ENCODE data around the gene PWWP2B. TPM values are rescaled to one million over a fixed set of nuclear protein-coding genes. Genes with fewer than 3 reads are reported as not detected.
A peak's percentile ranks its signal among the peaks of the same experiment; 100 is the strongest.

The PWWP2B gene
- total and polyA plus RNA-seq, 2 of the 8 experiments (the other 6 are each of a cell fraction or from before 2014, with no cell fraction given) = 5.3 to 10.8 TPM

DNA sequence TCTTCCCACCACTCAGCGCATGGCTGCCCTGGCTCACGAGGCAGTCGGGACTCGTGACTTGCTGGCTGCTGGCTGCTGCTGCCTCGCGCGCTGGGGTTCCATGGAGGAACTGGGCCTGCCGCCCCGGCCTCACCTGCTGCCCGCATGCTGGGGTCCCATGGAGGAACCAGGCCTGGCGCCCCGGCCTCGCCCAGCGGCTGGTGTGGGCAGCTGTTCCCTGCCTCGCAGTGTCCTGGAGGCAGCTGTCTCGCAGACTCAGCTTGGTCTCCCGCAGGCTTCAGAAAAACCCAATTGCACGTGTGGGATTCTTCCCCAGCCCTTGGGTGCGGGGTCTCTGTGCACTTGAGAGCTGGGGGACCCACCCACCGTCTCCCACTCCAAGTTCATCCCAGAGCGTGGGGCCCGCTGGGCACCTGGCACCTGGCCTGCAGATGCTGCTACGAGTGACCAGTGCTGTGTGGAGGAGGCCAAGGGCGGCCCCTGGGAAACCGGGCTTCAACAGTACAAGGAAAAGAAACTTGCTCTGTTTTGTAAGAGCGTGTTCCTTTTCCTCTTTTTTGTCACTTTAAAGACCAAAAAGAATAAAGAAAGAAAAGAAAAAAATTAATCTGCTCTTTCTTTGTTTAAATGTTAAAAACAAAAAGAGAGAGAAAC lies 20.4 kb downstream of the PWWP2B start:
- no peak overlapping the region for H3K23ac ChIP-seq (ENCODE audit: insufficient read length)
- H2AFZ ChIP-seq (ENCODE audit: low read length) = no peak overlapping the region
- CTCF ChIA-PET (ENCODE audit: partially characterized antibody) = interaction anchor here (0.7 kb wide), 1 partner anchor 242 kb away, joined by 3 read pairs; no protein-coding TSS in a partner anchor
- H2BK20ac ChIP-seq (ENCODE audit: low read length) = no peak overlapping the region; the same call in 1 of the 2 replicates
- H3K79me1 ChIP-seq (ENCODE audit: low read depth, low read length) = peaks cover 4% of the 10 kb centered on the region; the same call in 1 of the 2 replicates
- H3K4ac ChIP-seq (replicated peaks; ENCODE audit: insufficient read length, low read depth, low read length) = peak overlapping the region; percentile 83
- H3K27me3 ChIP-seq (replicated peaks in 1 of 4; ENCODE audit: control insufficient read depth in 3 of 4, extremely low read depth in 1 of 4, insufficient read depth in 3 of 4, low read length in 3 of 4) = 0 out of 7 replicates have a peak, but pooled peaks cover 0 to 2% (median 0%) of the 10 kb centered on the region in 4 experiments
- peaks cover 0 to 4% of the 10 kb centered on the region in 2 experiments; a peak in 1 of 4 replicates for H3K79me2 ChIP-seq (ENCODE audit: control insufficient read depth in 1 of 2, insufficient read depth in 2 of 2, low read length in 2 of 2)
- no peaks in the 10 kb centered on the region for H3K9me3 ChIP-seq (ENCODE audit: insufficient read depth in 2 of 2, low read depth in 1 of 2, low read length in 1 of 2)
- no peak overlapping the region for H4K5ac ChIP-seq (ENCODE audit: insufficient read length, low read depth, low read length)
- no peak overlapping the region for H3K14ac ChIP-seq (ENCODE audit: insufficient read length)
- H3K56ac ChIP-seq (replicated peaks; ENCODE audit: insufficient read length, low read depth, low read length) = no peak overlapping the region
- no peak overlapping the region for H3K4me3 ChIP-seq (ENCODE audit: extremely low read depth in 1 of 4, insufficient read depth in 2 of 4, low read depth in 3 of 4, low read length in 4 of 4)
- no peaks in the 10 kb centered on the region for H3K36me3 ChIP-seq (ENCODE audit: control insufficient read depth in 2 of 4, insufficient read depth in 4 of 4, low read length in 3 of 4)
- DNase-seq (ENCODE audit: low read depth in 1 of 2, low spot score in 2 of 2) (no peak), FAIRE-seq (no peak)
- WGBS, 2 experiments (ENCODE audit: extremely low coverage in 1 of 2, insufficient coverage in 1 of 2, insufficient read length in 1 of 2, insufficient replicate concordance in 2 of 2, low coverage in 1 of 2, low lambda C conversion rate in 2 of 2, missing lambda C conversion rate in 1 of 2) = 88% methylated on average over 26 of the region's 26 CpGs; no CpG with 5 or more reads in 1 of the 2 experiments
- TF ChIP-seq TEAD4 (IDR thresholded peaks at IDR 0.05; ENCODE audit: low read depth, low read length) = no peak
- TF ChIP-seq POLR2A (IDR thresholded peaks at IDR 0.05; ENCODE audit: control extremely low read depth in 1 of 2, low read depth in 2 of 2, low read length in 2 of 2) = no peak
- TF ChIP-seq GABPA (IDR thresholded peaks at IDR 0.05; ENCODE audit: borderline replicate concordance, insufficient read depth, low read length) = no peak
- TF ChIP-seq CHD1 (IDR thresholded peaks at IDR 0.05; ENCODE audit: low read depth, low read length) = no peak
- TF ChIP-seq SAP30 (IDR thresholded peaks at IDR 0.05; ENCODE audit: insufficient read depth, insufficient replicate concordance, low read length) = no peak
- TF ChIP-seq TAF7 (optimal IDR thresholded peaks at IDR 0.05; ENCODE audit: borderline replicate concordance, low read depth, low read length) = no peak
- no peak for TF ChIP-seq SP2 (IDR thresholded peaks at IDR 0.05; ENCODE audit: low read length)
- no peak for TF ChIP-seq CBX8 (IDR thresholded peaks at IDR 0.05; ENCODE audit: borderline replicate concordance, low read depth, low read length)
- no peak for TF ChIP-seq JUND (IDR thresholded peaks at IDR 0.05; ENCODE audit: low read length)
- no peak for TF ChIP-seq SRF (IDR thresholded peaks at IDR 0.05; ENCODE audit: low read depth, low read length)
- TF ChIP-seq NRF1 (IDR thresholded peaks at IDR 0.05; ENCODE audit: low read depth, low read length) = no peak
- no peak for TF ChIP-seq CHD2 (IDR thresholded peaks at IDR 0.05; ENCODE audit: low read length)
- no peak for TF ChIP-seq EZH2 (IDR thresholded peaks at IDR 0.05; ENCODE audit: low read depth, low read length, severe bottlenecking)
- H2BK15ac ChIP-seq (ENCODE audit: low read length) = peak overlapping the region; percentile 31; the same call in 1 of the 2 replicates
- 0 out of 2 replicates have a peak overlapping the region, but pooled peaks have one; percentile 93 for H2BK5ac ChIP-seq (ENCODE audit: low read depth, low read length)
- 0 out of 2 replicates have a peak overlapping the region, but pooled peaks have one; percentile 2 for H2AK5ac ChIP-seq (ENCODE audit: low read depth, low read length)
- no peak overlapping the region for H3K9ac ChIP-seq (replicated peaks in 1 of 4; ENCODE audit: extremely low read depth in 1 of 4, low read depth in 3 of 4, low read length in 3 of 4)
- peaks cover 0 to 6% of the 10 kb centered on the region in 2 experiments for H4K20me1 ChIP-seq (replicated peaks in 1 of 2; ENCODE audit: control insufficient read depth in 1 of 2, insufficient read depth in 2 of 2, low read length in 2 of 2)
- H2BK120ac ChIP-seq (replicated peaks; ENCODE audit: low read depth, low read length) = no peak overlapping the region
- POLR2A ChIA-PET (ENCODE audit: partially characterized antibody) = interaction anchor here (1.0 to 6.5 kb wide), 4 partner anchors 9 to 29 kb away, joined by 4 to 71 read pairs (median 6); no protein-coding TSS in a partner anchor
- no peak overlapping the region for H3K18ac ChIP-seq (ENCODE audit: extremely low read depth, low read length)
- H4K91ac ChIP-seq (replicated peaks; ENCODE audit: insufficient read length, low read length) = peak overlapping the region; percentile 51
- H3K27ac ChIP-seq (ENCODE audit: low read depth, low read length) = no peak overlapping the region
- no peak overlapping the region for H3K4me2 ChIP-seq (ENCODE audit: insufficient read depth in 1 of 2, low read depth in 2 of 2, low read length in 2 of 2)
- H2BK12ac ChIP-seq (ENCODE audit: low read depth, low read length) = no peak overlapping the region; the same call in 1 of the 2 replicates
- peak overlapping the region; percentile 66; the same call in 1 of the 2 replicates for H4K8ac ChIP-seq (ENCODE audit: extremely low read depth, insufficient read depth, low read length)
- H3K23me2 ChIP-seq (ENCODE audit: low read depth, low read length) = peaks cover 11% of the 10 kb centered on the region; the same call in 1 of the 2 replicates
- H3K4me1 ChIP-seq (replicated peaks in 1 of 4; ENCODE audit: control insufficient read depth in 3 of 4, insufficient read depth in 4 of 4, low read length in 3 of 4) = peaks cover 9 to 45% (median 24%) of the 10 kb centered on the region in 4 experiments

Data from H1 (cell line).